HepG2 (cell line): ENCODE measurements around the gene C1QTNF9. TPM values are rescaled to one million over a fixed set of nuclear protein-coding genes. Genes with fewer than 3 reads are reported as not detected.

Experiments
- ATAC-seq: fragments of 200-7000 bp; cut with Tn5 transposase; 3 replicates; pipeline ENCODE4 v1.9.1; 2020; ENCODE audit warnings: mild to moderate bottlenecking, moderate library complexity
- BruUV-seq: library from RNA; stranded (reverse); fragments of 400-500 nt; replicated peaks from 2 replicates; lab custom pipeline; 2021; lab: Mats Ljungman, UMichigan
- CTCF ChIA-PET: fragments of 300-600 bp; formaldehyde crosslinking; extraction: SDS; loops from one replicate; lab custom pipeline; 2021; ENCODE audit warnings: low total read pairs, inconsistent platforms, low intra/inter-chr PET ratio; lab: Yijun Ruan, JAX
- POLR2A ChIA-PET: fragments of 350-600 bp; sonication (Branson Sonifier 250); formaldehyde crosslinking; loops from one replicate; lab custom pipeline; 2020; ENCODE audit warnings: antibody characterized with exemption, inconsistent platforms; lab: Yijun Ruan, JAX
- DNase-seq: peaks from one replicate; pipeline ENCODE4 v3.0.0-alpha.2; 2015; ENCODE audit warnings: low spot score
- FAIRE-seq: peaks from 3 replicates; lab custom pipeline; 2011; peaks lifted over from hg19 to GRCh38; lab: Jason Lieb, UNC
- H2AFZ ChIP-seq: one replicate; pipeline ENCODE4 v1.6.1; 2011; ENCODE audit warnings: low read length, inconsistent platforms
- H3K27ac ChIP-seq: fragments of 300-600 bp; 3 replicates; pipeline ENCODE4 v1.8.0; 2011; ENCODE audit warnings: mixed run types, mild to moderate bottlenecking, mixed read lengths, low read length, inconsistent platforms; ENCODE audit not compliant: insufficient read depth; ENCODE audit errors: extremely low read length
- H3K27me3 ChIP-seq, 2 experiments: fragments of 200-600 bp in 1 of 2; 2 replicates in 1 of 2; 3 replicates in 1 of 2; pipeline versions ENCODE4 v1.6.0 to v1.8.0; 2011; ENCODE audit warnings: low read length in 2 of 2, mild to moderate bottlenecking in 2 of 2, moderate library complexity in 2 of 2, inconsistent platforms in 1 of 2; ENCODE audit not compliant: insufficient read depth in 2 of 2, control insufficient read depth in 1 of 2
- H3K36me3 ChIP-seq, 2 experiments: fragments of 200-600 bp in 1 of 2; replicated peaks in 1 of 2; 2 replicates in 1 of 2; 3 replicates in 1 of 2; pipeline versions ENCODE4 v1.5.1 to v1.8.0; 2011; ENCODE audit warnings: low read length in 2 of 2, inconsistent platforms in 1 of 2; ENCODE audit not compliant: insufficient read depth in 2 of 2, control insufficient read depth in 1 of 2
- H3K4me1 ChIP-seq: 2 replicates; pipeline ENCODE4 v1.5.1; 2012; ENCODE audit warnings: low read length, inconsistent platforms; ENCODE audit not compliant: insufficient read depth
- H3K4me2 ChIP-seq: 2 replicates; pipeline ENCODE4 v1.6.0; 2011; ENCODE audit warnings: low read depth, low read length, inconsistent platforms
- H3K4me3 ChIP-seq, 3 experiments: fragments of 200-600 bp in 1 of 3; sonication (generic), shearing (Covaris generic) in 1 of 3; replicated peaks in 1 of 3; 2 replicates each; pipeline ENCODE4 v1.5.1; 2011 to 2016; ENCODE audit warnings: low read length in 3 of 3, inconsistent platforms in 2 of 3, low read depth in 2 of 3, mild to moderate bottlenecking in 2 of 3, control low read depth in 1 of 3, mixed read lengths in 1 of 3; ENCODE audit not compliant: insufficient read depth in 1 of 3
- H3K79me2 ChIP-seq: one replicate; pipeline ENCODE4 v1.6.1; 2011; ENCODE audit warnings: low read length, inconsistent platforms; ENCODE audit not compliant: insufficient read depth
- H3K9ac ChIP-seq: 2 replicates; pipeline ENCODE4 v1.6.0; 2011; ENCODE audit warnings: mild to moderate bottlenecking, low read depth, low read length, inconsistent platforms; ENCODE audit not compliant: insufficient read depth
- H3K9me3 ChIP-seq: 2 replicates; pipeline ENCODE4 v1.5.1; 2012; ENCODE audit warnings: mild to moderate bottlenecking, low read length
- H4K20me1 ChIP-seq: 2 replicates; pipeline ENCODE4 v1.6.0; 2011; ENCODE audit warnings: inconsistent platforms, mild to moderate bottlenecking, low read length, moderate library complexity; ENCODE audit not compliant: insufficient read depth
- CEBPB ChIP-seq: IDR thresholded peaks from 2 replicates; pipeline ENCODE4 v1.6.1; 2011; ENCODE audit warnings: low read depth, low read length, improper control_type of control experiment, borderline replicate concordance
- EED ChIP-seq: sonication (generic); formaldehyde crosslinking; IDR thresholded peaks from 2 replicates; pipeline ENCODE4 v1.5.0; 2020; ENCODE audit warnings: mild to moderate bottlenecking, missing genetic modification reagents
- GABPA ChIP-seq, 2 experiments: IDR thresholded peaks; 2 replicates each; pipeline ENCODE4 v1.6.1; 2011 to 2016; ENCODE audit warnings: low read depth in 2 of 2, low read length in 1 of 2, missing biosample characterization in 1 of 2, missing genetic modification characterization in 1 of 2
- HOXA5 ChIP-seq: sonication (generic); formaldehyde crosslinking; IDR thresholded peaks from 2 replicates; pipeline ENCODE4 v1.4.0; 2020; ENCODE audit warnings: missing genetic modification reagents
- MAX ChIP-seq: IDR thresholded peaks from 2 replicates; pipeline ENCODE4 v1.6.1; 2012; ENCODE audit warnings: inconsistent platforms
- MIER3 ChIP-seq: IDR thresholded peaks from 2 replicates; pipeline ENCODE4 v1.6.1; 2016; ENCODE audit warnings: missing compliant biosample characterization, borderline replicate concordance
- NFATC3 ChIP-seq: sonication (generic); formaldehyde crosslinking; IDR thresholded peaks from 2 replicates; pipeline ENCODE4 v1.5.1; 2020; ENCODE audit warnings: mild to moderate bottlenecking, missing genetic modification reagents
- NFIB ChIP-seq: sonication (generic); formaldehyde crosslinking; IDR thresholded peaks from 2 replicates; pipeline ENCODE4 v1.9.0; 2021; ENCODE audit warnings: missing genetic modification reagents, mild to moderate bottlenecking, borderline replicate concordance
- RFXAP ChIP-seq: sonication (generic); formaldehyde crosslinking; IDR thresholded peaks from 2 replicates; pipeline ENCODE4 v1.4.0; 2020; ENCODE audit warnings: missing genetic modification reagents, borderline replicate concordance
- RNF219 ChIP-seq: sonication (generic); formaldehyde crosslinking; IDR thresholded peaks from 2 replicates; pipeline ENCODE4 v1.5.0; 2020; ENCODE audit warnings: mild to moderate bottlenecking, missing genetic modification reagents
- RXRA ChIP-seq: sonication (generic); formaldehyde crosslinking; IDR thresholded peaks from 2 replicates; pipeline ENCODE4 v1.5.1; 2020; ENCODE audit warnings: missing genetic modification reagents
- SMAD3 ChIP-seq: sonication (generic); formaldehyde crosslinking; IDR thresholded peaks from 2 replicates; pipeline ENCODE4 v1.4.0; 2020; ENCODE audit warnings: missing genetic modification reagents
- TFE3 ChIP-seq: IDR thresholded peaks from 2 replicates; pipeline ENCODE4 v1.6.1; 2016
- XBP1 ChIP-seq: sonication (generic); formaldehyde crosslinking; IDR thresholded peaks from 2 replicates; pipeline ENCODE4 v1.5.0; 2020; ENCODE audit warnings: missing genetic modification reagents
- ZBTB25 ChIP-seq: IDR thresholded peaks from 2 replicates; pipeline ENCODE4 v1.6.1; 2018; ENCODE audit warnings: missing genetic modification reagents
- ZNF224 ChIP-seq: sonication (generic); formaldehyde crosslinking; IDR thresholded peaks from 2 replicates; pipeline ENCODE4 v1.5.0; 2020; ENCODE audit warnings: mild to moderate bottlenecking, missing genetic modification reagents
- ZNF501 ChIP-seq: sonication (generic); formaldehyde crosslinking; IDR thresholded peaks from 2 replicates; pipeline ENCODE4 v1.5.1; 2020; ENCODE audit warnings: mild to moderate bottlenecking, moderate library complexity, missing genetic modification reagents
- ZNF512B ChIP-seq: sonication (generic); formaldehyde crosslinking; IDR thresholded peaks from 2 replicates; pipeline ENCODE4 v1.5.1; 2020; ENCODE audit warnings: missing genetic modification reagents, mild to moderate bottlenecking, borderline replicate concordance
- ZNF672 ChIP-seq: sonication (generic); formaldehyde crosslinking; IDR thresholded peaks from 2 replicates; pipeline ENCODE4 v1.8.1; 2022; ENCODE audit warnings: missing genetic modification reagents
- WGBS: methylation state at CpG from one replicate; pipeline ENCODE4 v1.1.6; 2017; ENCODE audit warnings: low lambda C conversion rate; 5-methylcytosine and 5-hydroxymethylcytosine counted together
- in situ Hi-C: cut with HindIII; loops from 2 replicates; pipeline ENCODE4 v1.10.0; 2017; ENCODE audit warnings: low pct_unique_long_range_greater_than_20kb; ENCODE audit not compliant: extremely low pct_ligation_motif_present
- intact Hi-C: fragments of 100-400 bp; cut with micrococcal nuclease; formaldehyde crosslinking; loops from one replicate; pipeline ENCODE4 v1.10.0; 2022; ENCODE audit not compliant: unreplicated experiment
- polyA plus RNA-seq, 8 experiments: library from polyadenylated mRNA; depleted of rRNA in 3 of 8; stranded (reverse) in 7 of 8; unstranded in 1 of 8; fragments of >200 nt; fragmentation: Illumina TruSeq in 4 of 8; extraction: Trizol in 4 of 8; gene quantifications; 2 replicates each; pipeline versions ENCODE4 v1.2.1 to v1.2.3, GENCODE V29; 2011 to 2016; ENCODE audit warnings: low read depth in 4 of 8, missing spikeins in 1 of 8, mixed read lengths in 1 of 8; ENCODE audit not compliant: insufficient read depth in 1 of 8
- total RNA-seq, 5 experiments: library from RNA; depleted of rRNA; stranded (reverse); fragments of >200 nt; fragmentation: Illumina TruSeq; extraction: Trizol; gene quantifications; 2 replicates each; pipeline ENCODE4 v1.2.3, GENCODE V29; 2016; ENCODE audit warnings: low read depth in 1 of 5

Gene C1QTNF9
- total and polyA plus RNA-seq, 2 of the 13 experiments (the other 11 are each of a cell fraction or from before 2014, with no cell fraction given) = not detected

- H3K4me1 ChIP-seq = no peaks in the 10 kb centered on the region
- no peak for ATAC-seq
- BruUV-seq = no TSS peak
- ChIA-PET POLR2A (no interaction called here), CTCF (no interaction called here)
- TF ChIP-seq MIER3 (CRISPR knock-in tag) (no peak), ZNF512B (no peak), RNF219 (CRISPR knock-in tag) (no peak), ZNF224 (CRISPR knock-in tag) (no peak), SMAD3 (no peak), TFE3 (CRISPR knock-in tag) (no peak), GABPA (IDR thresholded peaks at IDR 0.05; ENCODE audit: low read depth, low read length) (no peak), GABPA (CRISPR knock-in tag; IDR thresholded peaks at IDR 0.05; ENCODE audit: low read depth) (no peak), XBP1 (no peak), RFXAP (no peak), MAX (no peak), NFIB (no peak), ZNF672 (CRISPR knock-in tag) (no peak), CEBPB (no peak), RXRA (CRISPR knock-in tag) (no peak), HOXA5 (CRISPR knock-in tag) (no peak), NFATC3 (CRISPR knock-in tag) (no peak), ZNF501 (CRISPR knock-in tag) (no peak), ZBTB25 (CRISPR knock-in tag) (no peak), EED (no peak)
- H4K20me1 ChIP-seq = no peaks in the 10 kb centered on the region
- in situ Hi-C loops = no loop called here
- no peak overlapping the region for H3K9ac ChIP-seq
- no peak overlapping the region for H2AFZ ChIP-seq
- H3K27ac ChIP-seq = no peak overlapping the region
- no peak overlapping the region for H3K4me3 ChIP-seq
- DNase-seq = no peak
- no peak for FAIRE-seq
- intact Hi-C loops = no loop called here
- no peaks in the 10 kb centered on the region for H3K9me3 ChIP-seq
- WGBS = 70% methylated on average over 4 of the region's 9 CpGs
- H3K4me2 ChIP-seq = no peak overlapping the region
- H3K27me3 ChIP-seq = peaks cover 0 to 7% of the 10 kb centered on the region in 2 experiments; a peak in 1 of 5 replicates
- no peaks in the 10 kb centered on the region for H3K79me2 ChIP-seq
- no peaks in the 10 kb centered on the region for H3K36me3 ChIP-seq
Measured at GRCh38 chr13:24362435-24362952, 53.1 kb downstream of the C1QTNF9 start.
